Activated CD8-positive, alpha-beta memory T cell treated with anti-CD3 and anti-CD28 coated beads, Interleukin-2, amount 50 U/mL, for 24 hours (primary cell): ENCODE results near the gene NCKIPSD.

Source experiments
- DNase-seq: peaks from one replicate; pipeline ENCODE4 v3.0.0-alpha.2; 2020; ENCODE audit errors: extremely low read depth

Gene NCKIPSD

GRCh38 chr3:48678566-48679380 is 6.9 kb downstream of the NCKIPSD start:
- no peak for DNase-seq

GRCh38 chr3:48678056-48678455 is 7.7 kb downstream of the NCKIPSD start:
- no peak for DNase-seq

DNA sequence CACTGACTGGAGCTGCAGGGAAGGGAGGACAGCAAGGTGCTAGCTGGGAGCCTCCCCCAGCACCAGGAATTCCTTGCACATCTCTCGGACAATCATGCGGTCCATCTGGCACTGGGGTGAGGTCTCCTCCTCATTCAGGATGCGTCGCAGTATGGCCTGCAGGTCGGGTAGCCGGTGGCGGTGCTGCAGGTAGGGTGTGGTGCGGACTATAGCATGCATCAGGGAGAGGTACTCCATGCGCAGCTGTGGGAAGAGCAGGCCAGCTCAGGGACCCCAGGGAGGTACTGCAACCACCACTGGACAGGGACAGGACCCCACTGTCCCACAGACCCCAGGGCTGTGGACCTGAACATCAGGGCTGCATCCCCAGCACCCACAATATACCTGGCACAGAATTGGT is 11.2 kb downstream of the NCKIPSD start:
- no peak for DNase-seq

DNA sequence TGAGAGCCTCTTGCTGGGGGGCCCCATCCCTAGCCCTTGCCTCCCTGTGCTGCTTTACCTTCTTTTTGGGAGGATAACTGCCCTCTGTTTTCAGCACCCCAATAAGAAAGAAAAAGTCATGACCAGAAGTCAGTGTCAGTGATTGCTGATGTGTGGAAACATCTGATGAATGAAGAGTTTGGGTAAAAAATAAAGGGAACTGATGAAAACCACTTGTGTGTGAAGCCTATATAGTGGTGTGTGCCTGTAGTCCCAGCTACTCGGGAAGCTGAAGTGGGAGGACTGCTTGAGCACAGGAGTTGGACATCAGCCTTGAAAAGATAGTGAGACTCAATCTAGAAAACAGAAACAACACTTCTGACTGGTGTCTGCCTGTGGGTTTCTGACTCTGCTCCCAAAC is 13.2 kb downstream of the NCKIPSD start:
- DNase-seq = no peak

DNA sequence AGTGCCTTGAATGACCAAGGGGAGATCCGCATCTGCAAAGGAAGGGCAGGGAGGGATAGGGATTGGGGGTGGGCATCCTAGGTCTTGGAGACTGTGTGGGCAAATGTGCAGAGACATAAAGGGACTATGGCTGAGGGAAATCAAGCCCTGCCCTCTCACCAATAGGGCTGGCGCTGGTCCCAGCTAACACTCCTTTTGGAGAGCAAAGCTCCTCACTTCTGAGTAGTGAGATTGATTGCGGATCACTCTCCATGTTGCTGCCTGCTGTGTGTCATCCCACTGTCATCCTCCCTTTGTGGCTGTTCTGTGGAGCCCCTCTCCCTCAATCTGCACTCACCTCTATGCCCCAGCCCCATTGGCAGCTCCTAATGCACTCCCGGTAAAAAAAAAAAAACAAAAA is 20.8 kb downstream of the NCKIPSD start:
- DNase-seq = no peak

GRCh38 chr3:48664313-48664644 is 21.4 kb downstream of the NCKIPSD start:
- DNase-seq = no peak

DNA sequence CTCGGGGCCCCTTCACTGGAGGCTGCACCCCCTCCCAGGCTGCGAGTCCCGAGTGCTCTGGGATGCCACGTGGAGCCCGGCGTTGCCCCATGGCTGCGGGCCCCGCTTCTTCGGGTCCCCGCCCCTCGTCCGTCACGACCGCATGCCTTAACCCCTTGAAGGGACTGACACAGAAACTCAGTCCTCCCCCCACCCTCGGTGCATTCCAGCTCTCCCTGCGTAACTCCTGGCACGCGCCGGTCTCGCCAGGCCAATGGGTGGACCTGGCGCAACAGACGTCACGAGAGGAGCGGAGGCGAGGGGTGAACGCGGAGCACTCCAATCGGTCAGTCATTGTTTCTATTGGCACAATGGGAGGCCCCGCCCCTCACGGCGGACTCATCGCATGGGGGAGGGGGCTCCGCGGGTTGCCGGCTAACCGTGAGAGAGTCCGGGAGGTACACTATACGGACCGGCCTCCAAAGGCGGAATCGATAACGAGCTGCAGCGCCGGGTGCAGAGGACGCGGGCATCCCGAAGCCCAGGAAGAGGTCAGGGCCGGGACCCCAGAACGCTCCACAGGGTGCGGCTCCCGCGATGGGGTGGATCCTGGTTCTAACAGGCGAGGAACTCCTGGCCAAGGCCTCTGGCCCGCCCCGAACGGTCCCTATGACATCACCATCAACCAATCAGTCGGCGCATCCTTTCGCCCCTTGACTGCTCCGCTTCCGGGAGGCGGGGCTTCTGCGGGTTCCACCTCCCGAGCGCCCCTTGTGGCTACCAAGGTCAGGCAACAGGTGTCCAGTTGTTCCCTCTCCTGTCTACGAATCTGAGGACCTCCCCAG is 22.0 kb downstream of the NCKIPSD start:
- peak; percentile 76 for DNase-seq

DNA sequence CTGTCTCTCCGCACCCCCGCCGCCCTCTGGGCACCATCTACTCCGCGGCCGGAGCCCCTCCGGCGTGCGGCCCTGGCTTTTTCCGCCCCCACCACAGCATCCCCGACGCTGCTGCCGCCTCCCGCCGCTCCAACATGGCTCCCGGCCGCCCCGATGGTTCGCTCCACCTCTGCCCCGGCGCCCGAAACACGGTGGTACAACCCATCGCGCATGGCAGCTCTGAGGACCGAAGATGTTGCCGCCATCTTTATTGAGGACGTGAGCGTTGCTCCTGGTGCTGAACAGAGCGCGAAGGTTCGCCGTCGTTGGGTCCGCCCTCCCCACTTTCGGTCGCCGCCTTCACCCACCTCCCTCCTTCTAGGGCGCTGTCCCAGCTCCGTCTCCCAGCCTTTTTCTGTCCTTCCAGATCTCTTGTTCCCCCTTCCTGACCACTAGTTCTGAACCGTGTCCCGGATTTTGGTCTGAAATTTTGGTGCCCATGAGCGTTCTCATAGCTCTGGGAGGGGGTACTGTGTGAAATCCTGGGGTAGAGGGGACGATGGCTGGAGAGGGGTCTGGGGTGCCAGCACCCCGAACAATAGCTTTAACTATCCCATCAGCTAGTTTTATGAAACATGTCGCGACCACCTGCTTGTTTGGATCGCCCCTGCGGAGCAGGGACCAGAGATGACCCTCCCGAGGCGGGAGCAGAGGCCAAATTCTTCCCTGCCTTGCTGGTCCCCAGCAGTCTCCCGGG is 22.8 kb downstream of the NCKIPSD start, which contains the start of gene CELSR3:
CELSR3 (minus strand) TSS at position 134 of the 736 bp plus-strand sequence. CDS start 252 bp downstream, outside the sequence.
- peak; percentile 31 for DNase-seq

DNA sequence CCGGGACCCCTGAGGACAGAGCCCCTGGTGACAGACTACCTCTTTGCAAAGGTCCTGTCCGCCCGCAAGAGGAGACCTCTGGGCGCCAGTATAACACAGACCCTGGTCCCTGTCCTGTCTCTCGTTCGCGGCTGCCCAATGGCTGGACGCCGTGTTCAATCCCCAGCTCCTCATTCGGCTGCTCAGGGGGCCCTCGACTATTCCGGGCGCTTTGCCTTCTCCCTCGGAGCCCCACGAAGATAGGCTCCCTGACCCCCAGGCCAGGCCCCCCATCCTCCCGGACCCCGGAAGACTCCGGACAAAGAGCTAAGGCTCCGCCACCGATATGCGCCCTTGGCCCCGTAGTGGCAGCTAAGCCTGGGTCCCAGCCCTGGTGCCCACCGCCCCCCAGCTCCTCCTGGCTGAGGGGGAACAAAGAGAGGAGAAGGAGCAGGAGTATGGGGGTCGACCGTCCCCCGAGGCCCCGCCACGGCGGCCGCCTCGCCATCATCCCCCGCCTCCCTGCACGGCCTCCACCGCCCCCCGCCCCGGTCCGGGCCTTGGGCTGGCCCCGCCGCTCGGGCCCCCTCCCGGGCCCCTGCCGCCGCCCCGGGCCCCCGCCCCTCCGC is 23.5 kb downstream of the NCKIPSD start:
- no peak for DNase-seq

DNA sequence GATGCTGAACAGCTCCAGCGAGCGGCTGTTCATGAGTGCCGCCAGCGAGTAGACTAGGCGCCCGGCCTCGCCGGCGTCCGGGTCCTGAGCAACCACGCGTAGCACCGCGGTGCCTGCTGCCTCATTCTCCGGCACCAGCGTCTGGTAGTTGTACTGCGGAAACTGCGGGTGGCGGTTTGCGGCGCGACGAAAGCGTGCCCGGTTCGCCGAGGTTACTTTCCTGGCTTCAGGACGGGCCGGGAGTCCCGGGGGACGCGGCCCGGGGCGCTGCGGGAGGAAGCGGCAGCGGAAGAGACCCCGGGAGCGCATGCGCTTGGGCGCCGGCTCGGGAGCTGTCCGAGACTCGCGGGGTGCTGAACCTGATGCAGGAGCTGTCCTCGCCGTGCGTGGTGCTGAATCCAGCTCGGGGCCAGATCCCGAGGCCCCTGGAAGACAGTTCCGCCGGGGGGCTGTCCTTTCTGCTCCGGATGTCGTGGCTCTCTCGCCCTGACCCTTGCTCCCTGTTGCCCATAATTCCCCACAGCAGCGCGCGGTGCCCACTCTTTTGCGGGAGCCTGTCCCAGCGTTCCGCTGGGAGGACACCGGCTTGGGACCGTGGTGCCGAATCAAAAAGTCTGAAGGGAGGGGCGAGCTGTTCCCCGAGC is 24.1 kb downstream of the NCKIPSD start:
- peak; percentile 47 for DNase-seq

- no peak for DNase-seq
Measured at GRCh38 chr3:48660800-48661400, 24.8 kb downstream of the NCKIPSD start.

- no peak for DNase-seq
Measured at GRCh38 chr3:48656841-48657281, 28.9 kb downstream of the NCKIPSD start.

DNA sequence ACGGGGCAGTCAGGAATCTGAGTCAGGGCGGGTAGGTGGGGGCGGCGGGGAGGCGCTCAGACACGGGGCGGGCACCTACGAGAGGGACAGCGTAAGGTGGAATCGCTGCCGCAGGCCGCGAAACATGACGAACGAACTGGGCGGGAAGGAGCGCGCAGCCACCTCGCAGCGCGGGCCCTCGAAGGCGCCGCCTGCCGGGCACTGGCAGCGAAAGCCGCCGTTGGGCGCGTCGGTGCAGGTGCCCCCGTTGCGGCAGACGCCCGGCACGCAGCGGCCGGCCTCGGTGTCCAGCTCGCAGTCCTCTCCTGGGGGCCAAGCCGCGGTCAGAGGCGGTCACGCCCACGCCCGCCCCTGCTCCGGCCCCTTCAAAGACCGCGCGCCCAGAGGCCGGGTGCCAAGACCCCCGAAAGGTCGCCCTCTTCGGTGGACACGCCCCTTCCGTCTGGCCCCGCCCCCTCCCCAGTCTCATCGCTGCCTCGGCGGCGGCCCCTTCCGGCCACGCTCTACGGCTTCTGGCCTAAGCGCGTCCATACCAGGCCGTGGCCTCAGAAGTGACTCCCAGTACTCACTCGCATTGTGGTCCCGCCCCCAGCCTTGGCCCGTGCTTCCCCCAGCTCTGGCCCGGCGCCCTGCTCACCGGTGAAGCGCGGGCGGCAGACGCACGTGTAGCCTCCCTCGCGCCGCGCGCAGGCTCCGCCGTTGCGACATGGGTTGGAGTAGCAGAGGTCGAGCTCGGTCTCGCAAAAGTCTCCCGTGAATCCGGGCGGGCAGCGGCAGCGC is 29.5 kb downstream of the NCKIPSD start:
- no peak for DNase-seq

GRCh38 chr3:48655606-48656005 is 30.1 kb downstream of the NCKIPSD start:
- DNase-seq = no peak

DNA sequence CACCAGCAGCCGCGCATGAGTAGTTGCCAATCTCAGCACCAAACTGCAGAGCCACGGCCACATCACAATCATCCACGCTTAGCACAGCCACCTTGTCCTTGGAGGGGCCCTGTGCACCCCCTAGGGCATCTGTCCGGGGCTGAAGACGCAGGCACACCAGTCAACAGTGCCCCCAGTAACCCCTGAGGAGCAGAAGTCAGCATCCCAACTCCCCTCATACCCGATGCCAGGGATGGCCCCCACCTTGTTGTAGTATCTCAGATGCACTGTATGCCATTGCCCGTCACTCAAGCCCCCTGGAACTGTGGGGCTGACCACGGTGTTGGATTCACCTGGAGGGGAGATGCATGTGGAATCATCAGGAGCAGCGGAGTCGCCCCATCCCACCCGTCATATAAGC is 30.7 kb downstream of the NCKIPSD start:
- DNase-seq = no peak

- DNase-seq = no peak
Measured at GRCh38 chr3:48652923-48653715, 32.6 kb downstream of the NCKIPSD start.

- DNase-seq = no peak
Measured at GRCh38 chr3:48651771-48652170, 33.9 kb downstream of the NCKIPSD start.

DNA sequence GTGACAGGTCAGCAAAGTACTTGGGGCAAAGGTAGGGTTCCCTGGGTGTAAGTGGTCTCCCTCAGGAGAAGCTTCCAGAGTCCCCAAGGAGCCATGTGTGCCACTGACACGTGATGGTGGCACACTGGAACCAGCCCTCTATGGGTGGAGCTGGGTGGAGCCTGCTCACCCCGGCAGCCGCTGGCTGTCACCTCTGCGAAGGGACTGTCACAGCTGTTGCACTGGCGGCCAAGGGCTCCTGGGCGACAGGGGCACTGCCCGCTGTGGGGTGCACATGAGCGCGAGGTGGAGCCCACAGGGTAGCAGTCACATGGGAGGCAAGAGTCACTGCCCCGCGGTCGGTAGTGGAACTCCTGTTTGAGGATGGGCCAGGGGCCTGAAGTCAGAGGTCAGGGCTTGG is 35.0 kb downstream of the NCKIPSD start:
- no peak for DNase-seq

- DNase-seq = no peak
Measured at GRCh38 chr3:48648188-48648850, 37.4 kb downstream of the NCKIPSD start.
